ENCODE measurements around the gene NEAT1.
"Not testable (repeated sequence)": the region's sequence is repeated elsewhere in the genome, so short reads cannot be mapped to it uniquely, and the experiment has no call there.

NEAT1 gene

GRCh38 chr11:65448418-65449105, 26.0 kb downstream of the NEAT1 start:
- DNase-seq (ENCODE audit: low spot score): peak; percentile 37

GRCh38 chr11:65451301-65451700, 28.7 kb downstream of the NEAT1 start:
- DNase-seq (ENCODE audit: low spot score): not testable (repeated sequence)

- DNase-seq (ENCODE audit: low spot score): not testable (repeated sequence)
Observed at GRCh38 chr11:65452259-65452658, 29.7 kb downstream of the NEAT1 start.

GRCh38 chr11:65452806-65453490, 30.4 kb downstream of the NEAT1 start:
- DNase-seq (ENCODE audit: low spot score): no peak

- DNase-seq (ENCODE audit: low spot score): no peak
Observed at GRCh38 chr11:65454311-65454695, 31.7 kb downstream of the NEAT1 start.

- DNase-seq (ENCODE audit: low spot score): peak; percentile 85
Observed at GRCh38 chr11:65454696-65455456, 32.3 kb downstream of the NEAT1 start.

- DNase-seq (ENCODE audit: low spot score): peak; percentile 1
Observed at GRCh38 chr11:65456418-65456817, 33.8 kb downstream of the NEAT1 start.

- peak; percentile 2 for DNase-seq (ENCODE audit: low spot score)
Observed at GRCh38 chr11:65459552-65459951, 37.0 kb downstream of the NEAT1 start.

GRCh38 chr11:65465471-65465870, 42.9 kb downstream of the NEAT1 start:
- not testable (repeated sequence) for DNase-seq (ENCODE audit: low spot score)

GRCh38 chr11:65467306-65467705, 44.7 kb downstream of the NEAT1 start:
- DNase-seq (ENCODE audit: low spot score): peak; percentile 17

GRCh38 chr11:65468874-65469333, 46.3 kb downstream of the NEAT1 start:
- peak; percentile 76 for DNase-seq (ENCODE audit: low spot score)

GRCh38 chr11:65470433-65471049, 47.9 kb downstream of the NEAT1 start:
- DNase-seq (ENCODE audit: low spot score): no peak

- DNase-seq (ENCODE audit: low spot score): peak; percentile 78
Observed at GRCh38 chr11:65471447-65471891, 48.9 kb downstream of the NEAT1 start.

GRCh38 chr11:65472588-65473277, 50.1 kb downstream of the NEAT1 start:
- DNase-seq (ENCODE audit: low spot score): not testable (repeated sequence)

- no peak for DNase-seq (ENCODE audit: low spot score)
Observed at GRCh38 chr11:65473278-65473860, 50.8 kb downstream of the NEAT1 start.

GRCh38 chr11:65474864-65475263, 52.3 kb downstream of the NEAT1 start:
- no peak for DNase-seq (ENCODE audit: low spot score)

- DNase-seq (ENCODE audit: low spot score): peak; percentile 54
Observed at GRCh38 chr11:65476632-65477148, 54.1 kb downstream of the NEAT1 start.

GRCh38 chr11:65477149-65477965, 54.8 kb downstream of the NEAT1 start:
- DNase-seq (ENCODE audit: low spot score): peak; percentile 93

GRCh38 chr11:65478388-65479183, 56.0 kb downstream of the NEAT1 start:
- DNase-seq (ENCODE audit: low spot score): no peak

Data from hematopoietic multipotent progenitor cell treated with erythropoietin and hydrocortisone succinate and interleukin-3 and kit ligand, for 15 days (in vitro differentiated cells).